Stromal cell of bone marrow (primary cell): ENCODE results near the gene WDFY4.
A peak's percentile ranks its signal among the peaks of the same experiment; 100 is the strongest.

Source experiments
- DNase-seq: peaks from one replicate; pipeline ENCODE4 v3.0.0-alpha.2; 2012; ENCODE audit warnings: low read depth

The WDFY4 gene

GRCh38 chr10:48985621-48986158, 301.0 kb downstream of the WDFY4 start:
- DNase-seq = no peak

GRCh38 chr10:48990226-48990625, 305.6 kb downstream of the WDFY4 start:
- DNase-seq = no peak

- no peak for DNase-seq
Observed at GRCh38 chr10:48993627-48994026, 309.0 kb downstream of the WDFY4 start.

- no peak for DNase-seq
Observed at GRCh38 chr10:48996329-48996728, 311.7 kb downstream of the WDFY4 start.

GRCh38 chr10:48999346-48999745, 314.7 kb downstream of the WDFY4 start:
- DNase-seq = no peak

- no peak for DNase-seq
Observed at GRCh38 chr10:49000437-49001398, 316.0 kb downstream of the WDFY4 start.

- DNase-seq = no peak
Observed at GRCh38 chr10:49001402-49001801, 316.7 kb downstream of the WDFY4 start.

GRCh38 chr10:49001870-49002672, 317.4 kb downstream of the WDFY4 start:
- DNase-seq = no peak

- DNase-seq = no peak
Observed at GRCh38 chr10:49005270-49005669, 320.6 kb downstream of the WDFY4 start.

- no peak for DNase-seq
Observed at GRCh38 chr10:49007129-49007528, 322.5 kb downstream of the WDFY4 start.

GRCh38 chr10:49008091-49008490, 323.4 kb downstream of the WDFY4 start:
- no peak for DNase-seq

- DNase-seq = no peak
Observed at GRCh38 chr10:49008505-49009198, 324.0 kb downstream of the WDFY4 start.

GRCh38 chr10:49009199-49009979, 324.7 kb downstream of the WDFY4 start:
- DNase-seq = no peak

- DNase-seq = no peak
Observed at GRCh38 chr10:49010295-49010694, 325.6 kb downstream of the WDFY4 start.

GRCh38 chr10:49010865-49011264, 326.2 kb downstream of the WDFY4 start:
- no peak for DNase-seq

GRCh38 chr10:49011756-49012155, 327.1 kb downstream of the WDFY4 start:
- DNase-seq = no peak

- DNase-seq = no peak
Observed at GRCh38 chr10:49012603-49013002, 327.9 kb downstream of the WDFY4 start.

GRCh38 chr10:49015700-49016099, 331.0 kb downstream of the WDFY4 start:
- no peak for DNase-seq

GRCh38 chr10:49021685-49022084, 337.0 kb downstream of the WDFY4 start:
- no peak for DNase-seq

GRCh38 chr10:49023071-49023470, 338.4 kb downstream of the WDFY4 start:
- no peak for DNase-seq

- DNase-seq = peak; percentile 34
Observed at GRCh38 chr10:49023752-49024151, 339.1 kb downstream of the WDFY4 start.
